Tibial nerve (tissue), 4 donors: ENCODE results near the gene RPLP2.

ENCODE experiments used
- EP300 ChIP-seq, 2 donors: sonication (generic); formaldehyde crosslinking; IDR thresholded peaks; one replicate each; pipeline ENCODE4 v1.6.1; 2017; ENCODE audit warnings: antibody characterized with exemption in 2 of 2, mild to moderate bottlenecking in 1 of 2
- POLR2A ChIP-seq, 2 donors: fragments of 450-650 bp; IDR thresholded peaks; one replicate each; pipeline ENCODE4 v1.6.1; 2017; ENCODE audit warnings: antibody characterized with exemption in 2 of 2, mild to moderate bottlenecking in 2 of 2, moderate library complexity in 2 of 2
- TF ChIP-seq, protein P1 (sequence below), 5 experiments: fragments of 200-600 bp in 3 of 5; fragments of 450-650 bp in 2 of 5; sonication (generic) in 3 of 5; IDR thresholded peaks; one replicate each; pipeline ENCODE4 v1.5.1; 2016 to 2019; ENCODE audit warnings: antibody characterized with exemption in 5 of 5, mild to moderate bottlenecking in 3 of 5, moderate library complexity in 2 of 5

GRCh38 chr11:765802-766091, 44.0 kb upstream of the RPLP2 start:
- TF ChIP-seq, protein P1, sequence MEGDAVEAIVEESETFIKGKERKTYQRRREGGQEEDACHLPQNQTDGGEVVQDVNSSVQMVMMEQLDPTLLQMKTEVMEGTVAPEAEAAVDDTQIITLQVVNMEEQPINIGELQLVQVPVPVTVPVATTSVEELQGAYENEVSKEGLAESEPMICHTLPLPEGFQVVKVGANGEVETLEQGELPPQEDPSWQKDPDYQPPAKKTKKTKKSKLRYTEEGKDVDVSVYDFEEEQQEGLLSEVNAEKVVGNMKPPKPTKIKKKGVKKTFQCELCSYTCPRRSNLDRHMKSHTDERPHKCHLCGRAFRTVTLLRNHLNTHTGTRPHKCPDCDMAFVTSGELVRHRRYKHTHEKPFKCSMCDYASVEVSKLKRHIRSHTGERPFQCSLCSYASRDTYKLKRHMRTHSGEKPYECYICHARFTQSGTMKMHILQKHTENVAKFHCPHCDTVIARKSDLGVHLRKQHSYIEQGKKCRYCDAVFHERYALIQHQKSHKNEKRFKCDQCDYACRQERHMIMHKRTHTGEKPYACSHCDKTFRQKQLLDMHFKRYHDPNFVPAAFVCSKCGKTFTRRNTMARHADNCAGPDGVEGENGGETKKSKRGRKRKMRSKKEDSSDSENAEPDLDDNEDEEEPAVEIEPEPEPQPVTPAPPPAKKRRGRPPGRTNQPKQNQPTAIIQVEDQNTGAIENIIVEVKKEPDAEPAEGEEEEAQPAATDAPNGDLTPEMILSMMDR (IDR thresholded peaks at IDR 0.05): no peak
- TF ChIP-seq EP300 (IDR thresholded peaks at IDR 0.05) (no peak), POLR2A (IDR thresholded peaks at IDR 0.05) (no peak)
